WTC11 (cell line): ENCODE data around the gene POC1A. TPM values are rescaled to one million over a fixed set of nuclear protein-coding genes. Genes with fewer than 3 reads are reported as not detected.
A peak's percentile ranks its signal among the peaks of the same experiment; 100 is the strongest.

Experiments used
- ATAC-seq: fragments of 200-7000 bp; cut with Tn5 transposase; 2 replicates; pipeline ENCODE4 v1.10.0; 2021; ENCODE audit warnings: mild to moderate bottlenecking, moderate library complexity
- CTCF ChIA-PET: fragments of 300-600 bp; sonication (Branson Sonifier 250); formaldehyde crosslinking; loops from one replicate; lab custom pipeline; 2021; ENCODE audit warnings: antibody characterized with exemption; lab: Charles Lee
- POLR2A ChIA-PET: fragments of 350-600 bp; sonication (Branson Sonifier 250); formaldehyde crosslinking; loops from one replicate; lab custom pipeline; 2021; ENCODE audit warnings: antibody characterized with exemption; lab: Charles Lee
- DNase-seq: peaks from one replicate; pipeline ENCODE4 v3.0.0; 2021; ENCODE audit warnings: low spot score
- H3K27ac Mint-ChIP-seq: 2 replicates; pipeline ENCODE4 v1.8.0; 2021; ENCODE audit warnings: mixed read lengths
- H3K27me3 Mint-ChIP-seq: 2 replicates; pipeline ENCODE4 v1.8.0; 2021; ENCODE audit warnings: low read depth, mild to moderate bottlenecking, moderate library complexity, mixed read lengths
- H3K36me3 Mint-ChIP-seq: 2 replicates; pipeline ENCODE4 v1.8.0; 2021; ENCODE audit warnings: mixed read lengths
- H3K4me1 Mint-ChIP-seq: 2 replicates; pipeline ENCODE4 v1.8.0; 2022; ENCODE audit warnings: mixed read lengths
- H3K4me3 Mint-ChIP-seq: 2 replicates; pipeline ENCODE4 v1.8.0; 2021; ENCODE audit warnings: mild to moderate bottlenecking, moderate library complexity, mixed read lengths
- H3K9me3 Mint-ChIP-seq: 2 replicates; pipeline ENCODE4 v1.8.0; 2021; ENCODE audit warnings: mixed read lengths
- GABPB1 ChIP-seq: sonication (generic); formaldehyde crosslinking; IDR thresholded peaks from 2 replicates; pipeline ENCODE4 v1.8.1; 2023; ENCODE audit warnings: mild to moderate bottlenecking, missing genetic modification reagents
- GRHL2 ChIP-seq: fragments of 250-450 bp; sonication (Bioruptor Pico); IDR thresholded peaks from 2 replicates; pipeline ENCODE4 v1.8.0; 2022; ENCODE audit warnings: mild to moderate bottlenecking, moderate library complexity; ENCODE audit not compliant: insufficient replicate concordance, severe bottlenecking
- GTF2I ChIP-seq: fragments of 250-450 bp; sonication (Bioruptor Pico); conservative IDR thresholded peaks from 2 replicates; pipeline ENCODE4 v1.4.0; 2021; ENCODE audit warnings: mild to moderate bottlenecking
- MXD4 ChIP-seq: fragments of 250-450 bp; sonication (Bioruptor Pico); IDR thresholded peaks from 2 replicates; pipeline ENCODE4 v1.8.0; 2021; ENCODE audit warnings: mild to moderate bottlenecking, moderate library complexity, borderline replicate concordance
- NR1H2 ChIP-seq: sonication (generic); formaldehyde crosslinking; IDR thresholded peaks from 2 replicates; pipeline ENCODE4 v1.9.0; 2021; ENCODE audit warnings: mild to moderate bottlenecking, moderate library complexity, missing genetic modification reagents
- NR2C2 ChIP-seq: sonication (generic); formaldehyde crosslinking; IDR thresholded peaks from 2 replicates; pipeline ENCODE4 v1.8.0; 2022; ENCODE audit warnings: mild to moderate bottlenecking, missing genetic modification reagents
- NR3C1 ChIP-seq: sonication (generic); formaldehyde crosslinking; conservative IDR thresholded peaks from 2 replicates; pipeline ENCODE4 v1.8.1; 2023; ENCODE audit warnings: low read depth, mild to moderate bottlenecking, missing genetic modification reagents
- OVOL2 ChIP-seq: fragments of 250-450 bp; sonication (Bioruptor Pico); IDR thresholded peaks from 2 replicates; pipeline ENCODE4 v1.9.0; 2021; ENCODE audit warnings: mild to moderate bottlenecking, borderline replicate concordance
- RORB ChIP-seq: fragments of 250-450 bp; sonication (Bioruptor Pico); IDR thresholded peaks from 2 replicates; pipeline ENCODE4 v1.9.0; 2021; ENCODE audit warnings: mild to moderate bottlenecking
- SMAD4 ChIP-seq: sonication (generic); formaldehyde crosslinking; IDR thresholded peaks from 2 replicates; pipeline ENCODE4 v1.8.0; 2022; ENCODE audit warnings: mild to moderate bottlenecking, missing genetic modification reagents
- TEAD4 ChIP-seq: sonication (generic); formaldehyde crosslinking; IDR thresholded peaks from 2 replicates; pipeline ENCODE4 v1.8.0; 2022; ENCODE audit warnings: mild to moderate bottlenecking, missing genetic modification reagents
- TP53 ChIP-seq: sonication (generic); formaldehyde crosslinking; IDR thresholded peaks from 2 replicates; pipeline ENCODE4 v1.8.1; 2023; ENCODE audit warnings: mild to moderate bottlenecking, missing genetic modification reagents
- ZNF219 ChIP-seq: sonication (generic); formaldehyde crosslinking; IDR thresholded peaks from 2 replicates; pipeline ENCODE4 v1.8.0; 2023; ENCODE audit warnings: missing genetic modification reagents, mild to moderate bottlenecking, borderline replicate concordance
- total RNA-seq: library from RNA; stranded (reverse); gene quantifications from 3 replicates; pipeline ENCODE4 v1.2.3, GENCODE V29; 2021
- TF ChIP-seq, protein P1 (sequence below): sonication (generic); formaldehyde crosslinking; conservative IDR thresholded peaks from 2 replicates; pipeline ENCODE4 v1.8.1; 2023; ENCODE audit warnings: mild to moderate bottlenecking, low read depth, missing genetic modification reagents, moderate library complexity
- TF ChIP-seq, protein P2 (sequence below): sonication (generic); formaldehyde crosslinking; IDR thresholded peaks from 2 replicates; pipeline ENCODE4 v1.8.0; 2023; ENCODE audit warnings: missing genetic modification reagents, mild to moderate bottlenecking, borderline replicate concordance
- TF ChIP-seq, protein P3 (sequence below): sonication (generic); formaldehyde crosslinking; IDR thresholded peaks from 2 replicates; pipeline ENCODE4 v1.8.0; 2022; ENCODE audit warnings: mild to moderate bottlenecking, missing genetic modification reagents
- TF ChIP-seq, protein P4 (sequence below): fragments of 250-450 bp; sonication (Bioruptor Pico); IDR thresholded peaks from 2 replicates; pipeline ENCODE4 v1.9.0; 2021; ENCODE audit warnings: mild to moderate bottlenecking
- TF ChIP-seq, protein P5 (sequence below): sonication (generic); formaldehyde crosslinking; IDR thresholded peaks from 2 replicates; pipeline ENCODE4 v1.8.0; 2022; ENCODE audit warnings: mild to moderate bottlenecking, missing genetic modification reagents

The POC1A gene
- total RNA-seq, 1 experiment from 2014 or later: 31.3 TPM

DNA sequence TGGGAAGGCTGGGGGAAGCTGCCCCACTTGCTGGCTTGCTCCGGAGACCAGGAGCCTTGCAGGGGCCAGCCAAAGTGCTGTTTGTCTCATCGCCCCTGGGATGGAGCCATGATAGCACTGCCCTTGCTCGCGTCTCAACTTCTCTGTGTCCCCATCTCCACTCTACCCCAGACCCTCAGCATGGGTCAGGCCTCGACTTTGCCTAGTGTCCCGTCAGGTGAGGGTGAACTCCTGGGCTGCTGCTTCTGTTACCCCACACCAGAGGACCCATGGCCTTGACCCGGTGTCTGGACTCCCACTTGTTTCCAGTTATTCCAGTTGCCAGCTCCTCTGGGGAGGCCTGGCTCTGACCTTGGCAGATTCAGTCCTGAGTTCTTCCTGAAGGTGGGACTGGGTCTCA is 61.3 kb downstream of the POC1A start:
- ChIA-PET CTCF (interaction anchor here (1.0 to 3.2 kb wide), 3 partner anchors 30 to 89 kb away, joined by 4 to 18 read pairs (median 4); no protein-coding TSS in a partner anchor), POLR2A (no interaction called here)
- TF ChIP-seq NR3C1: no peak
- no peak for TF ChIP-seq SMAD4 (CRISPR knock-in tag)
- TF ChIP-seq NR1H2: no peak
- TF ChIP-seq GABPB1: no peak
- TF ChIP-seq GRHL2 (CRISPR knock-in tag): no peak
- no peak for TF ChIP-seq MXD4 (CRISPR knock-in tag)
- ATAC-seq (no peak), DNase-seq (no peak)
- Mint-ChIP-seq H3K4me1 (no peaks in the 10 kb centered on the region), H3K9me3 (no peaks in the 10 kb centered on the region), H3K36me3 (peaks cover 14% of the 10 kb centered on the region; the same call in 1 of the 2 replicates), H3K27me3 (no peaks in the 10 kb centered on the region), H3K4me3 (no peak overlapping the region), H3K27ac (no peak overlapping the region; the same call in 1 of the 2 replicates)

DNA sequence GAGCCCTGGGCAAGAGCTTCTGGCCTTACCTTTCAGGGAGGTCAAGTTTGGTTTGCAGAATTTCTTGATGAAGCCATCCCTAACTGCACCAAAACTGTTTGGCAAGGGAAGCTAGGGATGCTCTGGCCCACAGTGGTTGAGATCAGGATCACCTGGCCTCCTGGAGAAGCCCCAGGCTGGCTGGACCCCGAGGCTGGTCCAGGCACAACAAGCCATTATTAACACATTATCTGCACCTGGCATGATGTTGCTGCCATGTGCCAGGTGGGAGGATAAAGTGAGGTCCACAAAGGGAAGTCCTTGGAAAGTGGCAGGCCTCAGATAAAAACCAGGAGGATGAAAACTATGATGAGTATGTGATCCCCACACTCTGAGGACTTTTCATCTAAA is 62.0 kb downstream of the POC1A start:
- DNase-seq (no peak), ATAC-seq (no peak)
- peaks cover 14% of the 10 kb centered on the region; the same call in 1 of the 2 replicates for H3K36me3 Mint-ChIP-seq
- no peaks in the 10 kb centered on the region for H3K27me3 Mint-ChIP-seq
- no peak for TF ChIP-seq NR2C2
- TF ChIP-seq, protein P1, sequence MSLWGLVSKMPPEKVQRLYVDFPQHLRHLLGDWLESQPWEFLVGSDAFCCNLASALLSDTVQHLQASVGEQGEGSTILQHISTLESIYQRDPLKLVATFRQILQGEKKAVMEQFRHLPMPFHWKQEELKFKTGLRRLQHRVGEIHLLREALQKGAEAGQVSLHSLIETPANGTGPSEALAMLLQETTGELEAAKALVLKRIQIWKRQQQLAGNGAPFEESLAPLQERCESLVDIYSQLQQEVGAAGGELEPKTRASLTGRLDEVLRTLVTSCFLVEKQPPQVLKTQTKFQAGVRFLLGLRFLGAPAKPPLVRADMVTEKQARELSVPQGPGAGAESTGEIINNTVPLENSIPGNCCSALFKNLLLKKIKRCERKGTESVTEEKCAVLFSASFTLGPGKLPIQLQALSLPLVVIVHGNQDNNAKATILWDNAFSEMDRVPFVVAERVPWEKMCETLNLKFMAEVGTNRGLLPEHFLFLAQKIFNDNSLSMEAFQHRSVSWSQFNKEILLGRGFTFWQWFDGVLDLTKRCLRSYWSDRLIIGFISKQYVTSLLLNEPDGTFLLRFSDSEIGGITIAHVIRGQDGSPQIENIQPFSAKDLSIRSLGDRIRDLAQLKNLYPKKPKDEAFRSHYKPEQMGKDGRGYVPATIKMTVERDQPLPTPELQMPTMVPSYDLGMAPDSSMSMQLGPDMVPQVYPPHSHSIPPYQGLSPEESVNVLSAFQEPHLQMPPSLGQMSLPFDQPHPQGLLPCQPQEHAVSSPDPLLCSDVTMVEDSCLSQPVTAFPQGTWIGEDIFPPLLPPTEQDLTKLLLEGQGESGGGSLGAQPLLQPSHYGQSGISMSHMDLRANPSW: no peak
- H3K4me1 Mint-ChIP-seq: no peaks in the 10 kb centered on the region
- ChIA-PET POLR2A (no interaction called here), CTCF (interaction anchor here (1.4 to 3.2 kb wide), 3 partner anchors 31 to 88 kb away, joined by 8 to 18 read pairs (median 10); partner anchors contain the start of gene DUSP7)
- H3K27ac Mint-ChIP-seq: no peak overlapping the region
- no peaks in the 10 kb centered on the region for H3K9me3 Mint-ChIP-seq
- H3K4me3 Mint-ChIP-seq: no peak overlapping the region

DNA sequence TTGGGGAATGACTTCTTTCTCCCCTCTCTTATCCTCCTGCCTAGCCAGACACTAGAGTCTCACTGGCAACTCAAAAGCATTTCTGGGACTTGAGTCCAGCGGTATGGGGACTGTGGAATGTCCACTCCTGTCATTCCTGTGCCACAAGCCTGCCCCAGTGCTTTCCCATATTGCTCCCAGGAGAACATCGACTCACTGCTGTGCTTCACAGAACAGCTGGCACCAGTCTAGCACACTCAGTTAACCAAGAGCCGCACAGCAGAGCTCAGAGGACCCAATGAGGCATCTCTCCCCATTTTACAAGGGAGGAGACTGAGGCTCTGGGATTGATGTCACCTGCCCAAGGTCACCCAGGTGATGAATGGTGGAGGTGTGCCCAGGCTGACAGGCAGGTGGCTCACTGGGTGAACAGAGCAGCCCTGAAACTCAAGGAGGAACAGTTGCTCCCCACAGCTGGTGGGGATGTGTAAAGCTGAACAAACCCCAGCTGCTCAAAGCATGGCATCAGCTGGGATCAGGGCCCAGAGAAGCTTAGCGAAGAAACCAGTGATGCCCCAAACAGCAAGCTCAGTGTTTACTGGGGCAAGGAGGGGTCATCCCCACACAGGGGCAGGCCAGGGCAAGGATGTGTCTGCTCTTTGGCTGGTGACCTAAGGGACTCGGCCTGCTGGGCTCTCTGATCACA is 62.5 kb downstream of the POC1A start:
- Mint-ChIP-seq H3K9me3 (no peaks in the 10 kb centered on the region), H3K4me1 (no peaks in the 10 kb centered on the region), H3K27ac (peak overlapping the region; percentile 91; the same call in 1 of the 2 replicates), H3K4me3 (no peak overlapping the region), H3K36me3 (peaks cover 14% of the 10 kb centered on the region; the same call in 1 of the 2 replicates), H3K27me3 (no peaks in the 10 kb centered on the region)
- DNase-seq: no peak
- ChIA-PET CTCF (interaction anchor here (0.8 to 3.2 kb wide), 8 partner anchors 9 to 151 kb away, joined by 3 to 18 read pairs (median 6); partner anchors contain the start of genes DUSP7 and RRP9), POLR2A (no interaction called here)
- ATAC-seq: no peak
- TF ChIP-seq ZNF219 (CRISPR knock-in tag) (no peak), TP53 (CRISPR knock-in tag) (no peak), RORB (CRISPR knock-in tag) (no peak), GTF2I (CRISPR knock-in tag) (no peak), TEAD4 (CRISPR knock-in tag) (no peak), OVOL2 (CRISPR knock-in tag) (no peak), SMAD4 (CRISPR knock-in tag) (no peak)
- TF ChIP-seq, protein P2, sequence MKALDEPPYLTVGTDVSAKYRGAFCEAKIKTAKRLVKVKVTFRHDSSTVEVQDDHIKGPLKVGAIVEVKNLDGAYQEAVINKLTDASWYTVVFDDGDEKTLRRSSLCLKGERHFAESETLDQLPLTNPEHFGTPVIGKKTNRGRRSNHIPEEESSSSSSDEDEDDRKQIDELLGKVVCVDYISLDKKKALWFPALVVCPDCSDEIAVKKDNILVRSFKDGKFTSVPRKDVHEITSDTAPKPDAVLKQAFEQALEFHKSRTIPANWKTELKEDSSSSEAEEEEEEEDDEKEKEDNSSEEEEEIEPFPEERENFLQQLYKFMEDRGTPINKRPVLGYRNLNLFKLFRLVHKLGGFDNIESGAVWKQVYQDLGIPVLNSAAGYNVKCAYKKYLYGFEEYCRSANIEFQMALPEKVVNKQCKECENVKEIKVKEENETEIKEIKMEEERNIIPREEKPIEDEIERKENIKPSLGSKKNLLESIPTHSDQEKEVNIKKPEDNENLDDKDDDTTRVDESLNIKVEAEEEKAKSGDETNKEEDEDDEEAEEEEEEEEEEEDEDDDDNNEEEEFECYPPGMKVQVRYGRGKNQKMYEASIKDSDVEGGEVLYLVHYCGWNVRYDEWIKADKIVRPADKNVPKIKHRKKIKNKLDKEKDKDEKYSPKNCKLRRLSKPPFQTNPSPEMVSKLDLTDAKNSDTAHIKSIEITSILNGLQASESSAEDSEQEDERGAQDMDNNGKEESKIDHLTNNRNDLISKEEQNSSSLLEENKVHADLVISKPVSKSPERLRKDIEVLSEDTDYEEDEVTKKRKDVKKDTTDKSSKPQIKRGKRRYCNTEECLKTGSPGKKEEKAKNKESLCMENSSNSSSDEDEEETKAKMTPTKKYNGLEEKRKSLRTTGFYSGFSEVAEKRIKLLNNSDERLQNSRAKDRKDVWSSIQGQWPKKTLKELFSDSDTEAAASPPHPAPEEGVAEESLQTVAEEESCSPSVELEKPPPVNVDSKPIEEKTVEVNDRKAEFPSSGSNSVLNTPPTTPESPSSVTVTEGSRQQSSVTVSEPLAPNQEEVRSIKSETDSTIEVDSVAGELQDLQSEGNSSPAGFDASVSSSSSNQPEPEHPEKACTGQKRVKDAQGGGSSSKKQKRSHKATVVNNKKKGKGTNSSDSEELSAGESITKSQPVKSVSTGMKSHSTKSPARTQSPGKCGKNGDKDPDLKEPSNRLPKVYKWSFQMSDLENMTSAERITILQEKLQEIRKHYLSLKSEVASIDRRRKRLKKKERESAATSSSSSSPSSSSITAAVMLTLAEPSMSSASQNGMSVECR (CRISPR knock-in tag): no peak
- TF ChIP-seq, protein P3, sequence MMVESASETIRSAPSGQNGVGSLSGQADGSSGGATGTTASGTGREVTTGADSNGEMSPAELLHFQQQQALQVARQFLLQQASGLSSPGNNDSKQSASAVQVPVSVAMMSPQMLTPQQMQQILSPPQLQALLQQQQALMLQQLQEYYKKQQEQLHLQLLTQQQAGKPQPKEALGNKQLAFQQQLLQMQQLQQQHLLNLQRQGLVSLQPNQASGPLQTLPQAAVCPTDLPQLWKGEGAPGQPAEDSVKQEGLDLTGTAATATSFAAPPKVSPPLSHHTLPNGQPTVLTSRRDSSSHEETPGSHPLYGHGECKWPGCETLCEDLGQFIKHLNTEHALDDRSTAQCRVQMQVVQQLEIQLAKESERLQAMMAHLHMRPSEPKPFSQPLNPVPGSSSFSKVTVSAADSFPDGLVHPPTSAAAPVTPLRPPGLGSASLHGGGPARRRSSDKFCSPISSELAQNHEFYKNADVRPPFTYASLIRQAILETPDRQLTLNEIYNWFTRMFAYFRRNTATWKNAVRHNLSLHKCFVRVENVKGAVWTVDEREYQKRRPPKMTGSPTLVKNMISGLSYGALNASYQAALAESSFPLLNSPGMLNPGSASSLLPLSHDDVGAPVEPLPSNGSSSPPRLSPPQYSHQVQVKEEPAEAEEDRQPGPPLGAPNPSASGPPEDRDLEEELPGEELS (CRISPR knock-in tag): no peak
- TF ChIP-seq, protein P4, sequence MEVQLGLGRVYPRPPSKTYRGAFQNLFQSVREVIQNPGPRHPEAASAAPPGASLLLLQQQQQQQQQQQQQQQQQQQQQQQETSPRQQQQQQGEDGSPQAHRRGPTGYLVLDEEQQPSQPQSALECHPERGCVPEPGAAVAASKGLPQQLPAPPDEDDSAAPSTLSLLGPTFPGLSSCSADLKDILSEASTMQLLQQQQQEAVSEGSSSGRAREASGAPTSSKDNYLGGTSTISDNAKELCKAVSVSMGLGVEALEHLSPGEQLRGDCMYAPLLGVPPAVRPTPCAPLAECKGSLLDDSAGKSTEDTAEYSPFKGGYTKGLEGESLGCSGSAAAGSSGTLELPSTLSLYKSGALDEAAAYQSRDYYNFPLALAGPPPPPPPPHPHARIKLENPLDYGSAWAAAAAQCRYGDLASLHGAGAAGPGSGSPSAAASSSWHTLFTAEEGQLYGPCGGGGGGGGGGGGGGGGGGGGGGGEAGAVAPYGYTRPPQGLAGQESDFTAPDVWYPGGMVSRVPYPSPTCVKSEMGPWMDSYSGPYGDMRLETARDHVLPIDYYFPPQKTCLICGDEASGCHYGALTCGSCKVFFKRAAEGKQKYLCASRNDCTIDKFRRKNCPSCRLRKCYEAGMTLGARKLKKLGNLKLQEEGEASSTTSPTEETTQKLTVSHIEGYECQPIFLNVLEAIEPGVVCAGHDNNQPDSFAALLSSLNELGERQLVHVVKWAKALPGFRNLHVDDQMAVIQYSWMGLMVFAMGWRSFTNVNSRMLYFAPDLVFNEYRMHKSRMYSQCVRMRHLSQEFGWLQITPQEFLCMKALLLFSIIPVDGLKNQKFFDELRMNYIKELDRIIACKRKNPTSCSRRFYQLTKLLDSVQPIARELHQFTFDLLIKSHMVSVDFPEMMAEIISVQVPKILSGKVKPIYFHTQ (CRISPR knock-in tag): no peak
- TF ChIP-seq, protein P5, sequence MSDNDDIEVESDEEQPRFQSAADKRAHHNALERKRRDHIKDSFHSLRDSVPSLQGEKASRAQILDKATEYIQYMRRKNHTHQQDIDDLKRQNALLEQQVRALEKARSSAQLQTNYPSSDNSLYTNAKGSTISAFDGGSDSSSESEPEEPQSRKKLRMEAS (CRISPR knock-in tag): no peak
